Measurements from ENCODE around the gene NBR1.

DNA sequence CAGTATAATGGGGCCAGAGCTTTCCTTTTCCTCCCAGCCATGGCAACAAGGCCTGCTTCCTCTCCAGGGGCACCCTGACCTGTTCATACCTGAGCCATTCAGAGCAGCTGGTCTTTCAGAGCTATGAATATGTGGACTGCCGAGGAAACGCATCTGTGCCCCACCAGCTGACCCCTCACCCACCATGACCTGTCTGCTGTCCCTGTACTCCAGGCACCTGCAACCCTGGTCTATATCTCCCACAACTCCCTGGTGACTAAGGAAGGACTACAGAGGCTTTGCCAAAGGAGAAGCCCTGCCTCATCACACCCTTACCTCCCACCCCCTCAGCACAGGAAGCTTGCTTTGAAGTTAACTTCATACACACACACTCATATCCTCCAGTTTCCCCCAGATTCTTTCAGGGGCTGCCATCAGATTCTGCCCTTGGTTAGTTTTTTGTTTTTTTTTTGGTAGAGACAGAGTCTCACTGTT lies 46.6 kb downstream of the NBR1 start:
- TF ChIP-seq POLR2A (IDR thresholded peaks at IDR 0.05): no peak
- TF ChIP-seq, protein P1, sequence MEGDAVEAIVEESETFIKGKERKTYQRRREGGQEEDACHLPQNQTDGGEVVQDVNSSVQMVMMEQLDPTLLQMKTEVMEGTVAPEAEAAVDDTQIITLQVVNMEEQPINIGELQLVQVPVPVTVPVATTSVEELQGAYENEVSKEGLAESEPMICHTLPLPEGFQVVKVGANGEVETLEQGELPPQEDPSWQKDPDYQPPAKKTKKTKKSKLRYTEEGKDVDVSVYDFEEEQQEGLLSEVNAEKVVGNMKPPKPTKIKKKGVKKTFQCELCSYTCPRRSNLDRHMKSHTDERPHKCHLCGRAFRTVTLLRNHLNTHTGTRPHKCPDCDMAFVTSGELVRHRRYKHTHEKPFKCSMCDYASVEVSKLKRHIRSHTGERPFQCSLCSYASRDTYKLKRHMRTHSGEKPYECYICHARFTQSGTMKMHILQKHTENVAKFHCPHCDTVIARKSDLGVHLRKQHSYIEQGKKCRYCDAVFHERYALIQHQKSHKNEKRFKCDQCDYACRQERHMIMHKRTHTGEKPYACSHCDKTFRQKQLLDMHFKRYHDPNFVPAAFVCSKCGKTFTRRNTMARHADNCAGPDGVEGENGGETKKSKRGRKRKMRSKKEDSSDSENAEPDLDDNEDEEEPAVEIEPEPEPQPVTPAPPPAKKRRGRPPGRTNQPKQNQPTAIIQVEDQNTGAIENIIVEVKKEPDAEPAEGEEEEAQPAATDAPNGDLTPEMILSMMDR (IDR thresholded peaks at IDR 0.05): no peak

Measured in esophagus squamous epithelium (tissue), 4 donors.